Brain microvascular endothelial cell (primary cell): ENCODE results near the gene SLC47A2.

ENCODE experiments used
- DNase-seq: peaks from one replicate; pipeline ENCODE4 v3.0.0-alpha.2; 2020
- H3K27ac ChIP-seq: fragments of 250-450 bp; sonication (Bioruptor Pico); 2 replicates; pipeline ENCODE4 v1.5.1; 2020; ENCODE audit warnings: mild to moderate bottlenecking, moderate library complexity
- H3K27me3 ChIP-seq: fragments of 250-450 bp; sonication (Bioruptor Pico); replicated peaks from 2 replicates; pipeline ENCODE4 v1.5.1; 2020; ENCODE audit warnings: mild to moderate bottlenecking
- H3K36me3 ChIP-seq: fragments of 250-450 bp; sonication (Bioruptor Pico); replicated peaks from 2 replicates; pipeline ENCODE4 v1.5.1; 2020; ENCODE audit warnings: mild to moderate bottlenecking
- H3K4me3 ChIP-seq: 2 replicates; pipeline ENCODE4 v1.5.1; 2011; ENCODE audit warnings: low read depth, mild to moderate bottlenecking, control low read depth, low read length, moderate library complexity
- CTCF ChIP-seq: IDR thresholded peaks from 2 replicates; pipeline ENCODE4 v1.5.1; 2011; ENCODE audit warnings: low read depth, mild to moderate bottlenecking, moderate library complexity, low read length, control low read depth, inconsistent platforms; ENCODE audit errors: missing control alignments
- in situ Hi-C: cut with HindIII; loops from 2 replicates; pipeline ENCODE4 v1.10.0; 2017; ENCODE audit warnings: low sequenced_read_pairs, low pct_ligation_motif_present

SLC47A2 gene

GRCh38 chr17:19727501-19728078 is 11.2 kb upstream of the SLC47A2 start:
- peak; percentile 26 for DNase-seq
- H3K36me3 ChIP-seq = no peaks in the 10 kb centered on the region
- no peak for TF ChIP-seq CTCF
- H3K4me3 ChIP-seq = no peak overlapping the region
- H3K27me3 ChIP-seq = no peaks in the 10 kb centered on the region
- in situ Hi-C loops = no loop called here
- no peak overlapping the region for H3K27ac ChIP-seq

GRCh38 chr17:19726631-19727376 is 10.4 kb upstream of the SLC47A2 start:
- DNase-seq = no peak
- Histone ChIP-seq H3K4me3 (no peak overlapping the region), H3K27ac (no peak overlapping the region), H3K27me3 (no peaks in the 10 kb centered on the region), H3K36me3 (no peaks in the 10 kb centered on the region)
- TF ChIP-seq CTCF = no peak
- in situ Hi-C loops = no loop called here

- Histone ChIP-seq H3K4me3 (no peak overlapping the region), H3K27ac (no peak overlapping the region), H3K36me3 (no peaks in the 10 kb centered on the region), H3K27me3 (no peaks in the 10 kb centered on the region)
- TF ChIP-seq CTCF = no peak
- in situ Hi-C loops = no loop called here
- no peak for DNase-seq
Observed at GRCh38 chr17:19725486-19725885, 9.1 kb upstream of the SLC47A2 start.

- DNase-seq = no peak
- no peak for TF ChIP-seq CTCF
- no peak overlapping the region for H3K27ac ChIP-seq
- H3K4me3 ChIP-seq = peak overlapping the region; percentile 22
- no peaks in the 10 kb centered on the region for H3K27me3 ChIP-seq
- in situ Hi-C loops = no loop called here
- H3K36me3 ChIP-seq = no peaks in the 10 kb centered on the region
Observed at GRCh38 chr17:19724501-19725420, 8.4 kb upstream of the SLC47A2 start.

GRCh38 chr17:19723964-19724363 is 7.6 kb upstream of the SLC47A2 start:
- no peak overlapping the region for H3K4me3 ChIP-seq
- in situ Hi-C loops = no loop called here
- no peaks in the 10 kb centered on the region for H3K36me3 ChIP-seq
- TF ChIP-seq CTCF = no peak
- DNase-seq = no peak
- no peak overlapping the region for H3K27ac ChIP-seq
- H3K27me3 ChIP-seq = no peaks in the 10 kb centered on the region
